ENCODE measurements around the gene HACD2. TPM values are rescaled to one million over a fixed set of nuclear protein-coding genes. Genes with fewer than 3 reads are reported as not detected.

Gene HACD2
- total RNA-seq, 1 experiment from 2014 or later, result 27.4 TPM

DNA sequence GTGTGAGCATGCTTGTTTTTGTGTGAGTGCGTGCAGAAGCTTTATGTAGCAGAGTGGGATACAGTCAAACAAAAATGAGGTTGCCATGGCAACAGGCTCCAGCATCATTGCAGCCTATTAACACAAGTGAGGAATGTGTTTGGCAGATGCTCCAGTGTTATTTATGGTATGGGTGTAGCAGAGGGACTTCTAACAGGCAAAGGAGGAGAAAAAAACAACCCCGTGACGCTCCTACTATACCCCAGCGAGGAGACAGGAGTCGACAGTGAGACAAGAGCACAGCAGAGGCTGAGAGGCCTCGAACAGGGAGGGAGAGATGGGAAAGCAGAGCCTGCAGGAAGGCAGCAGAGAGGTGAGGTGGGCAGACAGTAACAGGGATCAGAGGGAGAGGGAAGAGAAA lies 140.8 kb downstream of the HACD2 start:
- H3K9me3 Mint-ChIP-seq, result 0 out of 5 replicates have a peak, but pooled peaks cover 0 to 2% of the 10 kb centered on the region in 2 experiments
- no peak overlapping the region for H3K27ac ChIP-seq (ENCODE audit: insufficient read length, low read depth, low read length)

More for the DNA sequence above, 140.8 kb downstream of the HACD2 start:
- Histone ChIP-seq H3K14ac (ENCODE audit: insufficient read depth, low read length) (no peak overlapping the region), H2BK20ac (ENCODE audit: low read depth, low read length, poor library complexity, severe bottlenecking) (no peak overlapping the region), H3K4me2 (ENCODE audit: insufficient read depth, insufficient read length, low read length) (no peak overlapping the region), H3T11ph (ENCODE audit: low read length) (no peak overlapping the region), H2AK5ac (ENCODE audit: insufficient read length, low read length) (no peak overlapping the region), H3K23me2 (ENCODE audit: insufficient read length, low read depth, low read length, poor library complexity, severe bottlenecking) (peaks cover 6% of the 10 kb centered on the region), H4K20me1 (ENCODE audit: control insufficient read depth, insufficient read depth, insufficient read length) (no peaks in the 10 kb centered on the region), H3K79me2 (ENCODE audit: insufficient read depth, low read length) (no peaks in the 10 kb centered on the region), H3K4ac (ENCODE audit: low read depth, low read length) (no peak overlapping the region), H4K8ac (replicated peaks; ENCODE audit: insufficient read length, low read depth, low read length) (no peak overlapping the region), H3K9me3 (ENCODE audit: control insufficient read depth, low read depth, low read length) (no peaks in the 10 kb centered on the region), H3K79me1 (ENCODE audit: insufficient read depth, low read depth, low read length, poor library complexity, severe bottlenecking) (no peaks in the 10 kb centered on the region), H2BK120ac (ENCODE audit: low read depth, low read length, poor library complexity, severe bottlenecking) (no peak overlapping the region), H3K27me3 (ENCODE audit: insufficient read depth, low read length) (peaks cover 1% of the 10 kb centered on the region; the same call in 1 of the 2 replicates), H2BK5ac (ENCODE audit: insufficient read length, low read length) (no peak overlapping the region), H2AFZ (ENCODE audit: low read length) (no peak overlapping the region), H3K18ac (ENCODE audit: insufficient read length, low read depth, low read length) (no peak overlapping the region), H2BK12ac (ENCODE audit: insufficient read length, low read depth, low read length) (no peak overlapping the region), H3K9ac (ENCODE audit: extremely low read depth, insufficient read length, low read length) (no peak overlapping the region), H2BK15ac (ENCODE audit: low read depth, low read length) (no peak overlapping the region), H3K23ac (ENCODE audit: insufficient read length, low read depth, low read length) (no peak overlapping the region), H3K56ac (ENCODE audit: insufficient read length, low read depth, low read length) (no peak overlapping the region), H3K4me1 (ENCODE audit: insufficient read depth, low read length) (no peaks in the 10 kb centered on the region), H4K91ac (ENCODE audit: insufficient read length, low read depth, low read length) (no peak overlapping the region), H4K5ac (ENCODE audit: insufficient read length, low read depth, low read length) (no peak overlapping the region)
- Mint-ChIP-seq H3K4me3 (no peak overlapping the region), H3K36me3 (ENCODE audit: insufficient read depth in 1 of 3, low read depth in 3 of 3) (no peaks in the 10 kb centered on the region), H3K4me1 (peaks cover 17 to 24% of the 10 kb centered on the region in 2 experiments), H3K27me3 (ENCODE audit: low read depth) (peaks cover 51% of the 10 kb centered on the region), H3K27ac (no peak overlapping the region)
- WGBS (ENCODE audit: extremely low coverage, insufficient read length, low lambda C conversion rate), result no CpG with 5 or more reads among the region's 6 CpGs
- DNase-seq, result no peak
- TF ChIP-seq, protein P1, sequence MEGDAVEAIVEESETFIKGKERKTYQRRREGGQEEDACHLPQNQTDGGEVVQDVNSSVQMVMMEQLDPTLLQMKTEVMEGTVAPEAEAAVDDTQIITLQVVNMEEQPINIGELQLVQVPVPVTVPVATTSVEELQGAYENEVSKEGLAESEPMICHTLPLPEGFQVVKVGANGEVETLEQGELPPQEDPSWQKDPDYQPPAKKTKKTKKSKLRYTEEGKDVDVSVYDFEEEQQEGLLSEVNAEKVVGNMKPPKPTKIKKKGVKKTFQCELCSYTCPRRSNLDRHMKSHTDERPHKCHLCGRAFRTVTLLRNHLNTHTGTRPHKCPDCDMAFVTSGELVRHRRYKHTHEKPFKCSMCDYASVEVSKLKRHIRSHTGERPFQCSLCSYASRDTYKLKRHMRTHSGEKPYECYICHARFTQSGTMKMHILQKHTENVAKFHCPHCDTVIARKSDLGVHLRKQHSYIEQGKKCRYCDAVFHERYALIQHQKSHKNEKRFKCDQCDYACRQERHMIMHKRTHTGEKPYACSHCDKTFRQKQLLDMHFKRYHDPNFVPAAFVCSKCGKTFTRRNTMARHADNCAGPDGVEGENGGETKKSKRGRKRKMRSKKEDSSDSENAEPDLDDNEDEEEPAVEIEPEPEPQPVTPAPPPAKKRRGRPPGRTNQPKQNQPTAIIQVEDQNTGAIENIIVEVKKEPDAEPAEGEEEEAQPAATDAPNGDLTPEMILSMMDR (conservative IDR thresholded peaks at IDR 0.05), result no peak

All from H9 (cell line).